Caco-2 (cell line): ENCODE data around the gene PID1. TPM values are rescaled to one million over a fixed set of nuclear protein-coding genes. Genes with fewer than 3 reads are reported as not detected.

Experiments used
- BruUV-seq: library from RNA; stranded (reverse); fragments of 400-500 nt; replicated peaks from 2 replicates; lab custom pipeline; 2021; lab: Mats Ljungman, UMichigan
- CTCF ChIA-PET: fragments of 300-600 bp; sonication (Branson Sonifier 250); formaldehyde crosslinking; loops from one replicate; lab custom pipeline; 2022; ENCODE audit warnings: antibody characterized with exemption; lab: Charles Lee
- POLR2A ChIA-PET: fragments of 300-600 bp; sonication (Branson Sonifier 250); formaldehyde crosslinking; loops from one replicate; lab custom pipeline; 2022; ENCODE audit warnings: antibody characterized with exemption; lab: Charles Lee
- DNase-seq, 2 experiments: peaks; one replicate each; pipeline versions ENCODE4 v3.0.0 to v3.0.0-alpha.2; 2020 to 2022
- H3K27me3 ChIP-seq: replicated peaks from 2 replicates; pipeline ENCODE4 v1.6.0; 2011; ENCODE audit warnings: low read length; ENCODE audit not compliant: control insufficient read depth, insufficient read depth
- H3K36me3 ChIP-seq: 2 replicates; pipeline ENCODE4 v1.5.1; 2011; ENCODE audit warnings: low read length; ENCODE audit not compliant: control insufficient read depth, insufficient read depth
- H3K4me1 ChIP-seq: fragments of 250-450 bp; sonication (Bioruptor Pico); 2 replicates; pipeline ENCODE4 v1.5.1; 2020; ENCODE audit warnings: mild to moderate bottlenecking
- H3K4me3 ChIP-seq: 2 replicates; pipeline ENCODE4 v1.5.1; 2011; ENCODE audit warnings: low read depth, mild to moderate bottlenecking, control low read depth, low read length
- H3K9me3 ChIP-seq: fragments of 250-450 bp; sonication (Bioruptor Pico); 2 replicates; pipeline ENCODE4 v1.5.1; 2020; ENCODE audit warnings: mild to moderate bottlenecking, moderate library complexity
- H3K27ac Mint-ChIP-seq: one replicate; pipeline ENCODE4 v1.8.0; 2022; ENCODE audit warnings: mixed read lengths; ENCODE audit not compliant: unreplicated experiment
- H3K27me3 Mint-ChIP-seq: one replicate; pipeline ENCODE4 v1.8.0; 2022; ENCODE audit warnings: mixed read lengths; ENCODE audit not compliant: insufficient read depth, unreplicated experiment
- H3K36me3 Mint-ChIP-seq: one replicate; pipeline ENCODE4 v1.8.0; 2022; ENCODE audit warnings: mild to moderate bottlenecking, mixed read lengths; ENCODE audit not compliant: insufficient read depth, unreplicated experiment
- H3K4me1 Mint-ChIP-seq: one replicate; pipeline ENCODE4 v1.8.0; 2022; ENCODE audit warnings: low read depth, mixed read lengths; ENCODE audit not compliant: unreplicated experiment
- H3K4me3 Mint-ChIP-seq: one replicate; pipeline ENCODE4 v1.8.0; 2022; ENCODE audit warnings: mild to moderate bottlenecking, moderate library complexity, mixed read lengths; ENCODE audit not compliant: unreplicated experiment
- H3K9me3 Mint-ChIP-seq: one replicate; pipeline ENCODE4 v1.8.0; 2022; ENCODE audit warnings: mixed read lengths; ENCODE audit not compliant: unreplicated experiment
- CTCF ChIP-seq, 2 experiments: fragments of 200-600 bp in 1 of 2; IDR thresholded peaks; 1 replicate in 1 of 2; 2 replicates in 1 of 2; pipeline versions ENCODE4 v1.5.1 to v1.8.0; 2011 to 2022; ENCODE audit warnings: antibody characterized with exemption in 1 of 2, control low read depth in 1 of 2, inconsistent platforms in 1 of 2, low read depth in 1 of 2, low read length in 1 of 2, mild to moderate bottlenecking in 1 of 2, moderate library complexity in 1 of 2; ENCODE audit not compliant: insufficient read depth in 1 of 2, severe bottlenecking in 1 of 2, unreplicated experiment in 1 of 2
- intact Hi-C: fragments of 100-400 bp; cut with micrococcal nuclease; formaldehyde crosslinking; loops from one replicate; pipeline ENCODE4 v1.10.0; 2022; ENCODE audit not compliant: unreplicated experiment
- total RNA-seq: library from RNA; stranded (reverse); gene quantifications from 2 replicates; pipeline ENCODE4 v1.2.3, GENCODE V29; 2022

PID1 gene
- total RNA-seq, 1 experiment from 2014 or later: 9.8 TPM

GRCh38 chr2:228974169-228974568 is 296.9 kb downstream of the PID1 start:
- no peak overlapping the region for H3K4me3 ChIP-seq
- no peaks in the 10 kb centered on the region for H3K36me3 ChIP-seq
- BruUV-seq: no TSS peak
- H3K27ac Mint-ChIP-seq: no peak overlapping the region
- ChIA-PET CTCF (no interaction called here), POLR2A (no interaction called here)
- peaks cover 25% of the 10 kb centered on the region for H3K9me3 Mint-ChIP-seq
- no peaks in the 10 kb centered on the region for H3K36me3 Mint-ChIP-seq
- no peaks in the 10 kb centered on the region for H3K4me1 Mint-ChIP-seq
- intact Hi-C loops: no loop called here
- no peaks in the 10 kb centered on the region for H3K4me1 ChIP-seq
- H3K9me3 ChIP-seq: no peaks in the 10 kb centered on the region
- no peak overlapping the region for H3K4me3 Mint-ChIP-seq
- H3K27me3 ChIP-seq: no peaks in the 10 kb centered on the region
- no peak for TF ChIP-seq CTCF (IDR thresholded peaks at IDR 0.05; ENCODE audit: insufficient read depth in 1 of 2, low read depth in 1 of 2, low read length in 1 of 2, severe bottlenecking in 1 of 2, unreplicated experiment in 1 of 2)
- no peaks in the 10 kb centered on the region for H3K27me3 Mint-ChIP-seq
- no peak for DNase-seq
